ENCODE data around the gene LRRC49.
"Not testable (repeated sequence)": the region's sequence is repeated elsewhere in the genome, so short reads cannot be mapped to it uniquely, and the experiment has no call there.

Gene LRRC49

GRCh38 chr15:70932397-70932796 lies 39.8 kb downstream of the LRRC49 start:
- DNase-seq (no peak), ATAC-seq (ENCODE audit: insufficient read depth, low read depth) (no peak)
- Histone ChIP-seq H3K4me1 (ENCODE audit: insufficient read depth, low read length) (peaks cover 7% of the 10 kb centered on the region), H3K4me2 (ENCODE audit: insufficient read depth, low read length) (no peak overlapping the region), H2AFZ (ENCODE audit: low read depth, low read length) (no peak overlapping the region), H4K20me1 (ENCODE audit: insufficient read depth, low read length) (no peaks in the 10 kb centered on the region), H3K27ac (ENCODE audit: low read length) (no peak overlapping the region), H3K79me2 (ENCODE audit: insufficient read depth, low read length) (no peaks in the 10 kb centered on the region), H3K4me3 (ENCODE audit: low read depth in 1 of 2, low read length in 2 of 2) (no peak overlapping the region), H3K36me3 (ENCODE audit: insufficient read depth, low read length) (no peaks in the 10 kb centered on the region), H3K9me3 (ENCODE audit: insufficient read depth, low read length, severe bottlenecking) (peaks cover 3% of the 10 kb centered on the region), H3K27me3 (ENCODE audit: insufficient read depth, low read length, poor library complexity) (no peaks in the 10 kb centered on the region), H3K9ac (ENCODE audit: low read depth, low read length) (no peak overlapping the region)
- no peak for TF ChIP-seq CTCF (IDR thresholded peaks at IDR 0.05; ENCODE audit: borderline replicate concordance, extremely low read depth, low read length, poor library complexity, severe bottlenecking)
- TF ChIP-seq EZH2 (IDR thresholded peaks at IDR 0.05; ENCODE audit: borderline replicate concordance, low read depth, low read length, severe bottlenecking) = no peak

- no peak for TF ChIP-seq CTCF (IDR thresholded peaks at IDR 0.05; ENCODE audit: borderline replicate concordance, extremely low read depth, low read length, poor library complexity, severe bottlenecking)
- TF ChIP-seq EZH2 (IDR thresholded peaks at IDR 0.05; ENCODE audit: borderline replicate concordance, low read depth, low read length, severe bottlenecking) = no peak
- no peaks in the 10 kb centered on the region for H3K36me3 ChIP-seq (ENCODE audit: insufficient read depth, low read length)
- ATAC-seq (ENCODE audit: insufficient read depth, low read depth) (no peak), DNase-seq (no peak)
- no peaks in the 10 kb centered on the region for H3K4me1 ChIP-seq (ENCODE audit: insufficient read depth, low read length)
- no peaks in the 10 kb centered on the region for H3K79me2 ChIP-seq (ENCODE audit: insufficient read depth, low read length)
- no peak overlapping the region for H2AFZ ChIP-seq (ENCODE audit: low read depth, low read length)
- H4K20me1 ChIP-seq (ENCODE audit: insufficient read depth, low read length) = no peaks in the 10 kb centered on the region
- no peaks in the 10 kb centered on the region for H3K9me3 ChIP-seq (ENCODE audit: insufficient read depth, low read length, severe bottlenecking)
- H3K27me3 ChIP-seq (ENCODE audit: insufficient read depth, low read length, poor library complexity) = no peaks in the 10 kb centered on the region
- H3K4me2 ChIP-seq (ENCODE audit: insufficient read depth, low read length) = no peak overlapping the region
- no peak overlapping the region for H3K9ac ChIP-seq (ENCODE audit: low read depth, low read length)
- no peak overlapping the region for H3K27ac ChIP-seq (ENCODE audit: low read length)
- no peak overlapping the region for H3K4me3 ChIP-seq (ENCODE audit: low read depth in 1 of 2, low read length in 2 of 2)
These were observed 40.8 kb downstream of the LRRC49 start for GRCh38 chr15:70933411-70933810.

GRCh38 chr15:70935631-70936030 lies 43.0 kb downstream of the LRRC49 start:
- Histone ChIP-seq H2AFZ (ENCODE audit: low read depth, low read length) (no peak overlapping the region), H3K4me1 (ENCODE audit: insufficient read depth, low read length) (no peaks in the 10 kb centered on the region), H3K36me3 (ENCODE audit: insufficient read depth, low read length) (no peaks in the 10 kb centered on the region), H3K4me3 (ENCODE audit: low read depth in 1 of 2, low read length in 2 of 2) (no peak overlapping the region), H3K27ac (ENCODE audit: low read length) (no peak overlapping the region), H3K9me3 (ENCODE audit: insufficient read depth, low read length, severe bottlenecking) (no peaks in the 10 kb centered on the region), H3K9ac (ENCODE audit: low read depth, low read length) (no peak overlapping the region), H3K79me2 (ENCODE audit: insufficient read depth, low read length) (no peaks in the 10 kb centered on the region), H4K20me1 (ENCODE audit: insufficient read depth, low read length) (no peaks in the 10 kb centered on the region), H3K27me3 (ENCODE audit: insufficient read depth, low read length, poor library complexity) (no peaks in the 10 kb centered on the region), H3K4me2 (ENCODE audit: insufficient read depth, low read length) (no peak overlapping the region)
- ATAC-seq (ENCODE audit: insufficient read depth, low read depth) (no peak), DNase-seq (no peak)
- TF ChIP-seq EZH2 (IDR thresholded peaks at IDR 0.05; ENCODE audit: borderline replicate concordance, low read depth, low read length, severe bottlenecking) (no peak), CTCF (IDR thresholded peaks at IDR 0.05; ENCODE audit: borderline replicate concordance, extremely low read depth, low read length, poor library complexity, severe bottlenecking) (no peak)

- DNase-seq (no peak), ATAC-seq (ENCODE audit: insufficient read depth, low read depth) (no peak)
- Histone ChIP-seq H3K27ac (ENCODE audit: low read length) (no peak overlapping the region), H2AFZ (ENCODE audit: low read depth, low read length) (no peak overlapping the region), H3K9ac (ENCODE audit: low read depth, low read length) (no peak overlapping the region), H3K27me3 (ENCODE audit: insufficient read depth, low read length, poor library complexity) (no peaks in the 10 kb centered on the region), H3K36me3 (ENCODE audit: insufficient read depth, low read length) (no peaks in the 10 kb centered on the region), H3K4me3 (ENCODE audit: low read depth in 1 of 2, low read length in 2 of 2) (no peak overlapping the region), H3K4me1 (ENCODE audit: insufficient read depth, low read length) (no peaks in the 10 kb centered on the region), H3K9me3 (ENCODE audit: insufficient read depth, low read length, severe bottlenecking) (no peaks in the 10 kb centered on the region), H3K4me2 (ENCODE audit: insufficient read depth, low read length) (no peak overlapping the region), H3K79me2 (ENCODE audit: insufficient read depth, low read length) (no peaks in the 10 kb centered on the region), H4K20me1 (ENCODE audit: insufficient read depth, low read length) (no peaks in the 10 kb centered on the region)
- TF ChIP-seq CTCF (IDR thresholded peaks at IDR 0.05; ENCODE audit: borderline replicate concordance, extremely low read depth, low read length, poor library complexity, severe bottlenecking) (no peak), EZH2 (IDR thresholded peaks at IDR 0.05; ENCODE audit: borderline replicate concordance, low read depth, low read length, severe bottlenecking) (no peak)
These were observed 43.7 kb downstream of the LRRC49 start for GRCh38 chr15:70936326-70936725.

GRCh38 chr15:70943285-70943684 lies 50.7 kb downstream of the LRRC49 start:
- H3K27me3 ChIP-seq (ENCODE audit: insufficient read depth, low read length, poor library complexity); ATAC-seq (ENCODE audit: insufficient read depth, low read depth); H3K9ac ChIP-seq (ENCODE audit: low read depth, low read length); H3K4me3 ChIP-seq (ENCODE audit: low read depth in 1 of 2, low read length in 2 of 2); H3K36me3 ChIP-seq (ENCODE audit: insufficient read depth, low read length); H3K4me1 ChIP-seq (ENCODE audit: insufficient read depth, low read length); H3K79me2 ChIP-seq (ENCODE audit: insufficient read depth, low read length); H3K4me2 ChIP-seq (ENCODE audit: insufficient read depth, low read length); H4K20me1 ChIP-seq (ENCODE audit: insufficient read depth, low read length); DNase-seq; H3K9me3 ChIP-seq (ENCODE audit: insufficient read depth, low read length, severe bottlenecking); H3K27ac ChIP-seq (ENCODE audit: low read length): not testable (repeated sequence)
- peak overlapping the region; percentile 26; the same call in 1 of the 2 replicates for H2AFZ ChIP-seq (ENCODE audit: low read depth, low read length)

Measured in DND-41 (cell line).